ENCODE measurements around the gene THAP10. TPM values are rescaled to one million over a fixed set of nuclear protein-coding genes. Genes with fewer than 3 reads are reported as not detected.

THAP10 gene
- total and polyA plus RNA-seq, 2 experiments from 2014 or later: 5.7 to 8.2 TPM

DNA sequence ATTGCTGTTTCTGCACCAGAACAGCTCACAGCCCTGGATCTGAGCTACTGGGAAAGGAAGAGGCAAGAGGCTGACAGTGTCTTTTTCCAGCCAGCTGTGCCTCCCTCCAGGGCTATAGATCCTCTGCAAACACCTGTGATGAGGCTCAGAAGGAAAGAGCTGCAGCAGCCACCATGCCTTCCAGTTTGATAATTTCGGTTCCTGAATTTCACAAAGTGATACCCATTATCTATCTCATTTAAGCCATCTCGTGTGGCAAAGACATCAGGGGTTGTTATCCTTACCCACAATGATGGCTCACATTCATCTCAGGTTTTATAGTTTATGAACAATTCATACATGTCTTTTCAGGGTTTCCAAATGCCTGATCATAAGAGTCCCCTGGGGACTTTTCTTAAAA, 36.5 kb downstream of the THAP10 start (continued):
- no peak for TF ChIP-seq CTCF (conservative IDR thresholded peaks at IDR 0.05; ENCODE audit: low read depth in 2 of 2)
- TF ChIP-seq CREB1 (CRISPR knock-in tag; IDR thresholded peaks at IDR 0.05; ENCODE audit: low read depth): no peak
- TF ChIP-seq REST (IDR thresholded peaks at IDR 0.05; ENCODE audit: unreplicated experiment): no peak
- no peak for TF ChIP-seq EZH2phosphoT487 (IDR thresholded peaks at IDR 0.05; ENCODE audit: unreplicated experiment)
- no peak for TF ChIP-seq JUNB (IDR thresholded peaks at IDR 0.05; ENCODE audit: unreplicated experiment)
- TF ChIP-seq ZNF331 (CRISPR knock-in tag; IDR thresholded peaks at IDR 0.05; ENCODE audit: low read depth): no peak
- TF ChIP-seq NANOG (IDR thresholded peaks at IDR 0.05; ENCODE audit: borderline replicate concordance): no peak
- no peak for TF ChIP-seq ZNF114 (CRISPR knock-in tag; IDR thresholded peaks at IDR 0.05)
- TF ChIP-seq ETS1 (IDR thresholded peaks at IDR 0.05): no peak
- TF ChIP-seq POLR2AphosphoS5 (IDR thresholded peaks at IDR 0.05; ENCODE audit: low read depth): no peak

DNA sequence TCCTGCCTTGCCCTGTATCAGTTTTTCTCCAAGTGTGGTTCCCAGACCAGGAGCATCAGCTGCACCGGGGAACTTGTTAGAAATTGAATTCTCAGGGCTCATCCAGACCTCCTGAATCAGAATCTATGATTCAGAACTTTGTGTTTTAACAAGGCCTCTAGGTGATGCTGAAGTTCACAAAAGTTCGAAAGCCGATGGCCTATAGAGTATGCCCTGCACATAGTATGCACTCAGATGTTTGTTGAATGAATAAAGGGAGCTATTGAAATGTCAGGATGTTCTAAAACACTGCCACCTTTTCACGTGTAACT, 37.6 kb downstream of the THAP10 start:
- TF ChIP-seq NANOG (IDR thresholded peaks at IDR 0.05; ENCODE audit: borderline replicate concordance) (no peak), EZH2 (IDR thresholded peaks at IDR 0.05; ENCODE audit: low read depth, unreplicated experiment) (no peak), CTCF (conservative IDR thresholded peaks at IDR 0.05; ENCODE audit: low read depth in 2 of 2) (peak in 1 of 2 experiments; percentile 19; a peak in 1 of 4 replicates), CREB1 (CRISPR knock-in tag; IDR thresholded peaks at IDR 0.05; ENCODE audit: low read depth) (no peak), POLR2AphosphoS5 (IDR thresholded peaks at IDR 0.05; ENCODE audit: low read depth) (no peak)
- H3K79me2 ChIP-seq (replicated peaks; ENCODE audit: insufficient read depth): peaks cover 7% of the 10 kb centered on the region; the same call in 1 of the 2 replicates
- H2AFZ ChIP-seq: peak overlapping the region; percentile 99
- Mint-ChIP-seq H3K27me3 (ENCODE audit: insufficient read depth, low read depth, poor library complexity) (peaks cover 8% of the 10 kb centered on the region), H3K9me3 (0 out of 3 replicates have a peak, but pooled peaks cover 3% of the 10 kb centered on the region), H3K36me3 (ENCODE audit: low read depth) (peaks cover 14% of the 10 kb centered on the region), H3K4me3 (peak overlapping the region; percentile 92), H3K4me1 (peaks cover 20% of the 10 kb centered on the region), H3K27ac (peak overlapping the region; percentile 29)
- H3K27ac ChIP-seq (ENCODE audit: low read depth): no peak overlapping the region
- H4K20me1 ChIP-seq (replicated peaks; ENCODE audit: insufficient read depth): no peaks in the 10 kb centered on the region; the same call in 1 of the 2 replicates
- 0 out of 2 replicates have a peak, but pooled peaks cover 9% of the 10 kb centered on the region for H3F3A ChIP-seq (replicated peaks; ENCODE audit: low read depth)
- peak overlapping the region; percentile 87 for H3K4me3 ChIP-seq
- no peaks in the 10 kb centered on the region for H3K9me2 ChIP-seq (ENCODE audit: insufficient read depth)
- peak; percentile 26 for DNase-seq (ENCODE audit: low spot score)
- peaks cover 8% of the 10 kb centered on the region for H3K4me1 ChIP-seq (ENCODE audit: insufficient read depth)
- peak overlapping the region; percentile 98 for H3K4me2 ChIP-seq
- no peaks in the 10 kb centered on the region for H3K36me3 ChIP-seq (ENCODE audit: insufficient read depth)
- peaks cover 10% of the 10 kb centered on the region for H3K27me3 ChIP-seq (ENCODE audit: insufficient read depth)
- ATAC-seq: peak; percentile 3; the same call in 2 of the 3 replicates

Data from GM23338 (cell line).